Retinal pigment epithelial cell (primary cell): ENCODE results near the gene LRFN2.

Source experiments
- DNase-seq: peaks from one replicate; pipeline ENCODE4 v3.0.0-alpha.2; 2010; ENCODE audit warnings: low read depth
- H3K4me3 ChIP-seq: 2 replicates; pipeline ENCODE4 v1.5.1; 2011; ENCODE audit warnings: mild to moderate bottlenecking, low read length, control low read depth, moderate library complexity
- CTCF ChIP-seq: conservative IDR thresholded peaks from 2 replicates; pipeline ENCODE4 v1.5.1; 2011; ENCODE audit warnings: low read depth, low read length, control low read depth, inconsistent platforms

LRFN2 gene

GRCh38 chr6:40532349-40533000, 54.7 kb downstream of the LRFN2 start:
- no peak for DNase-seq
- no peak for TF ChIP-seq CTCF
- no peak overlapping the region for H3K4me3 ChIP-seq

GRCh38 chr6:40529919-40530318, 57.2 kb downstream of the LRFN2 start:
- no peak for TF ChIP-seq CTCF
- no peak for DNase-seq
- H3K4me3 ChIP-seq, result no peak overlapping the region

GRCh38 chr6:40529040-40529439, 58.1 kb downstream of the LRFN2 start:
- TF ChIP-seq CTCF, result no peak
- no peak overlapping the region for H3K4me3 ChIP-seq
- no peak for DNase-seq

GRCh38 chr6:40528051-40528450, 59.1 kb downstream of the LRFN2 start:
- DNase-seq, result no peak
- H3K4me3 ChIP-seq, result no peak overlapping the region
- TF ChIP-seq CTCF, result no peak

GRCh38 chr6:40526036-40526435, 61.1 kb downstream of the LRFN2 start:
- no peak overlapping the region for H3K4me3 ChIP-seq
- DNase-seq, result no peak
- no peak for TF ChIP-seq CTCF

- DNase-seq, result no peak
- no peak for TF ChIP-seq CTCF
These were observed 62.2 kb downstream of the LRFN2 start for GRCh38 chr6:40524797-40525585.

More at GRCh38 chr6:40524797-40525585, 62.2 kb downstream of the LRFN2 start:
- H3K4me3 ChIP-seq, result no peak overlapping the region
